AG10803 (cell line): ENCODE measurements around the gene FAM184A.
A peak's percentile ranks its signal among the peaks of the same experiment; 100 is the strongest.
"Not testable (repeated sequence)": the region's sequence is repeated elsewhere in the genome, so short reads cannot be mapped to it uniquely, and the experiment has no call there.

Experiments
- DNase-seq: peaks from one replicate; pipeline ENCODE4 v3.0.0; 2010; ENCODE audit warnings: low read depth
- H3K4me3 ChIP-seq: 2 replicates; pipeline ENCODE4 v1.5.1; 2011; ENCODE audit warnings: mild to moderate bottlenecking, low read length, control low read depth
- CTCF ChIP-seq: conservative IDR thresholded peaks from 2 replicates; pipeline ENCODE4 v1.5.1; 2011; ENCODE audit warnings: mild to moderate bottlenecking, low read length, control low read depth, inconsistent platforms

Gene FAM184A

DNA sequence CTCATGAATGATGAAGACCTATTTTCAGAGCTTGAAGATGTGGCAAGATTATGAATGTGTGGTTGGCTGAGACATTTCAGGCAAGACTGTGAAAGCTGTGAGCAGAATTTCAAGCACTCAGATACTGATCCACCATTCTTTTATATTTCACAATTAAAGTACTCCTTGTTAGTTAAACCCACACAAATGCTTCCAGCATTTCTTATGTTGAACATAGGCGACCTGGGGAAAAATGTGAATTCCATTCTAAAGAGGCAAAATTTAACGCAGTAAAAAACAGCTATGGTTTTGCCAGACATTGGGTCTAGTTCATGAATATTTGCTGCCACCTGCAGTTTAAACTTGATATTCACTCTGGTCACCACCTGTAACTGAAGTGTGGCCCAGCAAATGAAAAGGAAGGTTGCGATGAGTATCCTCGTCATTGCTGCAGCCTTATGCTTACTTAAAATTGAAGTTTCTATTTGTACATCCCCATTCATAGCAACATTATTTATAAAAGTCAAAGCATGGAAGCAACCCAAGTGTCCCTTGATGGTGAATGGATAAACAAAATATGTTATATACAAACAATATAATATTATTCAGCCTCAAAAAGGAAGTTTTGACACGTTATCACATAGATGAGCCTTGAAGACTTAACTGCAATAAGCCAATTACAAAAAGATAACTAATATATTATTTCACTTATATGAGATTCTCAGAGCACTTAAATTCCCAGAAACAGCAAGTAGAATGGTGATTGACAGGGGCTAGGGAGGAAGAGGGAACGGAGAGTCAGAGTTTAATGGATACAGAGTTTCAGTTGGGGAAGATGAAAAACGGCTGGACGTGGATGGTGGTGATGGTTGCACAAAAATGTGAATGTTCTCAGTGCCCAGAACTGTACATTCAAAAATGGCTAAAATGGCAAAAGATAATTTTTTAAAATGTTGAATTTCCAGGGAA, 32.4 kb upstream of the FAM184A start:
- DNase-seq = peak; percentile 52
- TF ChIP-seq CTCF = peak; percentile 67
- no peak overlapping the region for H3K4me3 ChIP-seq

DNA sequence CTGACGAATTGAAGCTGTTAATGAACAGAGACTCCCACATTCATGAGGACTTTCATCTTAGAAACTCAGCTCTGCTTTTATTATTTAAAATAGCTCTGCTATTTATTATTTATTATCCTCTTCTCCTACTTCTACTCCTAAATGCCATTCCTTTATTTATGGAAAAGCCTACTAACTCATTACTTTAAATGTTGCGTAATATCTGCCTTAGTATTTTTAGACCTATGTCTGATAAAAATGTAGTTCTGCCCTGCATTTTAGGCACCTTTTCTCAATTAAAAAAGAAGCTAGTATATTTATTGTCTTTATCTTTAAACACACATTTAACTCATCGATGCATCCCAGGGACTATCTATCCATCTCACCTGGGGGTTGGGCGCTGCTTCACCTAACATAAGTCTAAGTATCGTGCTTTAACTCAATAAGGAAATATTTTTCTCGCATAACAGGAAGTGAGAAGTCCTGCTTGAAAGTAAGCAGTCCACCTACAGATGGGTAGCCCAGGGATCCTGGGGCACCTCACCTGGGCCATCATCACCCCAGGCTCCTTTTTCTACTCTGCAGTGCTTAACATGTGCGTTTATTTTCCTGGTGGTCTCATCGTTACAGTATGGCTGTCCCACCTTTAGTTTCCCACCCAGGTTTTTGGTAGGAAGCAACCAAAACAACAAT, 31.3 kb upstream of the FAM184A start:
- DNase-seq = no peak
- no peak overlapping the region for H3K4me3 ChIP-seq
- no peak for TF ChIP-seq CTCF

- DNase-seq = no peak
- no peak for TF ChIP-seq CTCF
- H3K4me3 ChIP-seq = no peak overlapping the region
These were observed 29.6 kb upstream of the FAM184A start for GRCh38 chr6:119108076-119108475.

DNA sequence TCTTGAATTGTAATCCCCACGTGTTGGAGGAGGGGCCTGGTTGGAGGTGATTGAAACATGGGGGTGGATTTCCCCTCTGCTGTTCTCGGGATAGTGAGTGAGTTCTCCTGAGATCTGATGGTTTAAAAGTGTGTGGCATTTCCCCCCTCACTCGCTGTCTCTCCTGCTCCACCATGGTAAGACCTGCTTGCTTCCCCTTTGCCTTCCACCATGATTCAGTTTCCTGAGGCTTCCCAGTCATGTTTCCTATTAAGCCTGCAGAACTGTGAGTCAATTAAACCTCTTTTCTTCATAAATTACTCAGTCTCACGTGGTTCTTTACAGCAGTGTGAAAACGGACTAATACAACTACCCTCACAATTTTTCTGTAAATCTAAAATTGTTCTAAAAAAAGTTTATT, 26.8 kb upstream of the FAM184A start:
- no peak for TF ChIP-seq CTCF
- no peak for DNase-seq
- H3K4me3 ChIP-seq = no peak overlapping the region

DNA sequence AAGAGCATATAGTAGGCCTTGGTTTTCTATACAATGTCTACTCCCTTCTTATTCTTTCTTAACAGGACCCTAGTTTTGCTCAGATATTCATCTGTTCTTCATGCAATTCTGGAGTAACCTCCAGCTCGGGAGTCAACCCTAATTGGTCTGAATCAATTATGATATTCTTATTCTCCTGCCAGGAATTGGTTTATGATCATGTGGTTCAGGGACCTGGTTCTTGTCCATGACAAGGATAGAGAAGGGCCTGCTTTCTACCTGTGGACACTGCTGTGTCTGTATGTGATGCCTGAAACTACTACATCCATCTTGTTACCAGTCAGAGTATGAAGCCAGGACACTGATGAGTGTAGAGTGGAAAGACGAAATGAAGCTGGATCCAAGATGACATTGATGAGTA, 24.4 kb upstream of the FAM184A start:
- no peak for DNase-seq
- no peak overlapping the region for H3K4me3 ChIP-seq
- TF ChIP-seq CTCF = no peak

GRCh38 chr6:119100115-119100514, 21.7 kb upstream of the FAM184A start:
- no peak overlapping the region for H3K4me3 ChIP-seq
- no peak for DNase-seq
- TF ChIP-seq CTCF = no peak

DNA sequence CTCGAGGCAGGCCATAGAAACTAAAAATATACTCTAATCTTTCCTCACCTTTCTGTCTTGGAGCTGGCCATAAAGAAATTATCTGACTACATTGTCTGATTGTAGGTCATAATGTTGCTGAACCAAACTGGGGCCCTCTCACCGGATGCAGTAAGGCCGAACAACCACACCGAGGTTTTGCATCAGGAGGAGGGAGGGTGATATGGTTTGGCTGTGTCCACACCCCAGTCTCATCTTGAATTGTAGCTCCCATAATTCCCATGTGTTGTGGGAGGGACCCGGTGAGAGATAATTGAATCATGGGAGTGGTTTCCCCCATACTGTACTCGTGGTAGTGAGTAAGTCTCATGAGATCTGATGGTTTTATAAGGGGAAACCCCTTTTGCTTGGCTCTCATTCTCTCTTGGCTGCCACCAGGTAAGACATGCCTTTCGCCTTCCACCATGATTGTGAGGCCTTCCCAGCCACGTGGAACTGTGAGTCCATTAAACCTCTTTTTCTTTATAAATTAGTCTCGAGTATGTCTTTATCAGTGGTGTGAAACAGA, 19.4 kb upstream of the FAM184A start:
- not testable (repeated sequence) for DNase-seq, H3K4me3 ChIP-seq
